ENCODE data around the gene C3orf52. TPM values are rescaled to one million over a fixed set of nuclear protein-coding genes. Genes with fewer than 3 reads are reported as not detected.

The C3orf52 gene
- total and polyA plus RNA-seq, 10 of the 15 experiments (the other 5 are each of a cell fraction or from before 2014, with no cell fraction given) = 0.15 to 1.9 (median 0.73) TPM

GRCh38 chr3:112167758-112168157, 81.6 kb downstream of the C3orf52 start (continued):
- TF ChIP-seq E2F4 (IDR thresholded peaks at IDR 0.05; ENCODE audit: low read depth, low read length) (no peak), EED (IDR thresholded peaks at IDR 0.05; ENCODE audit: low read depth) (0 out of 2 replicates have a peak, but pooled peaks have one; percentile 38), MTA2 (IDR thresholded peaks at IDR 0.05; ENCODE audit: low read depth) (peak; percentile 74), DPF2 (IDR thresholded peaks at IDR 0.05) (peak; percentile 62), BCL11A (IDR thresholded peaks at IDR 0.05; ENCODE audit: low read depth, low read length) (peak; percentile 80), EP300 (IDR thresholded peaks at IDR 0.05; ENCODE audit: borderline replicate concordance in 1 of 2, control insufficient read depth in 1 of 2, low read depth in 2 of 2, low read length in 2 of 2) (peak; percentile 24 to 57; a peak in 2 of 4 replicates), PML (IDR thresholded peaks at IDR 0.05; ENCODE audit: low read length) (no peak), JUNB (IDR thresholded peaks at IDR 0.05) (peak; percentile 30; the same call in 1 of the 2 replicates), IRF4 (IDR thresholded peaks at IDR 0.05; ENCODE audit: low read depth, low read length) (peak; percentile 77; the same call in 1 of the 2 replicates), CREM (IDR thresholded peaks at IDR 0.05; ENCODE audit: low read depth) (peak; percentile 10; the same call in 1 of the 2 replicates), ZSCAN29 (IDR thresholded peaks at IDR 0.05) (no peak), ATF7 (IDR thresholded peaks at IDR 0.05; ENCODE audit: low read depth) (peak; percentile 85), RELB (IDR thresholded peaks at IDR 0.05; ENCODE audit: low read depth) (peak; percentile 47)
- TF ChIP-seq, protein P1, sequence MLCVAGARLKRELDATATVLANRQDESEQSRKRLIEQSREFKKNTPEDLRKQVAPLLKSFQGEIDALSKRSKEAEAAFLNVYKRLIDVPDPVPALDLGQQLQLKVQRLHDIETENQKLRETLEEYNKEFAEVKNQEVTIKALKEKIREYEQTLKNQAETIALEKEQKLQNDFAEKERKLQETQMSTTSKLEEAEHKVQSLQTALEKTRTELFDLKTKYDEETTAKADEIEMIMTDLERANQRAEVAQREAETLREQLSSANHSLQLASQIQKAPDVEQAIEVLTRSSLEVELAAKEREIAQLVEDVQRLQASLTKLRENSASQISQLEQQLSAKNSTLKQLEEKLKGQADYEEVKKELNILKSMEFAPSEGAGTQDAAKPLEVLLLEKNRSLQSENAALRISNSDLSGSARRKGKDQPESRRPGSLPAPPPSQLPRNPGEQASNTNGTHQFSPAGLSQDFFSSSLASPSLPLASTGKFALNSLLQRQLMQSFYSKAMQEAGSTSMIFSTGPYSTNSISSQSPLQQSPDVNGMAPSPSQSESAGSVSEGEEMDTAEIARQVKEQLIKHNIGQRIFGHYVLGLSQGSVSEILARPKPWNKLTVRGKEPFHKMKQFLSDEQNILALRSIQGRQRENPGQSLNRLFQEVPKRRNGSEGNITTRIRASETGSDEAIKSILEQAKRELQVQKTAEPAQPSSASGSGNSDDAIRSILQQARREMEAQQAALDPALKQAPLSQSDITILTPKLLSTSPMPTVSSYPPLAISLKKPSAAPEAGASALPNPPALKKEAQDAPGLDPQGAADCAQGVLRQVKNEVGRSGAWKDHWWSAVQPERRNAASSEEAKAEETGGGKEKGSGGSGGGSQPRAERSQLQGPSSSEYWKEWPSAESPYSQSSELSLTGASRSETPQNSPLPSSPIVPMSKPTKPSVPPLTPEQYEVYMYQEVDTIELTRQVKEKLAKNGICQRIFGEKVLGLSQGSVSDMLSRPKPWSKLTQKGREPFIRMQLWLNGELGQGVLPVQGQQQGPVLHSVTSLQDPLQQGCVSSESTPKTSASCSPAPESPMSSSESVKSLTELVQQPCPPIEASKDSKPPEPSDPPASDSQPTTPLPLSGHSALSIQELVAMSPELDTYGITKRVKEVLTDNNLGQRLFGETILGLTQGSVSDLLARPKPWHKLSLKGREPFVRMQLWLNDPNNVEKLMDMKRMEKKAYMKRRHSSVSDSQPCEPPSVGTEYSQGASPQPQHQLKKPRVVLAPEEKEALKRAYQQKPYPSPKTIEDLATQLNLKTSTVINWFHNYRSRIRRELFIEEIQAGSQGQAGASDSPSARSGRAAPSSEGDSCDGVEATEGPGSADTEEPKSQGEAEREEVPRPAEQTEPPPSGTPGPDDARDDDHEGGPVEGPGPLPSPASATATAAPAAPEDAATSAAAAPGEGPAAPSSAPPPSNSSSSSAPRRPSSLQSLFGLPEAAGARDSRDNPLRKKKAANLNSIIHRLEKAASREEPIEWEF (IDR thresholded peaks at IDR 0.05; ENCODE audit: insufficient replicate concordance, low read depth, low read length) = peak; percentile 29

MicroRNAs encoded within 50 kb of the gene (microRNA counts, 767-probe panel; counts per million panel counts)
- 1,973 counts per million, percentile 75 among the panel's probes with 10 or more counts for microRNA hsa-miR-567

Small RNAs within 50 kb of the gene (microRNA-seq; reads per million reads assigned to microRNA genes)
- not detected for gene MIR567

Small RNAs within 50 kb of the gene (small RNA-seq; reads per million reads assigned to genes)
- gene MIR567 = not detected

Other genes with a start within 250 kb of the C3orf52 start
- 0.54 and 0.62 TPM in 2 replicates for gene PHLDB2, start 227.1 kb upstream of the C3orf52 start, total RNA-seq (2014; rRNA removed)
- gene PHLDB2, start 227.1 kb upstream of the C3orf52 start, total RNA-seq (2014; rRNA removed; fragmentation: Illumina TruSeq; extraction: Trizol) = 0.37 and 0.63 TPM in 2 replicates
- gene PHLDB2, start 227.1 kb upstream of the C3orf52 start, total RNA-seq (2021) = 0.64 and 0.90 TPM in 2 replicates
- 0.33 and 0.49 TPM in 2 replicates for gene PHLDB2, start 227.1 kb upstream of the C3orf52 start, polyA plus RNA-seq (2011; rRNA removed)
- 0.32 and 0.41 TPM in 2 replicates for gene PHLDB2, start 227.1 kb upstream of the C3orf52 start, polyA plus RNA-seq (2014; fragmentation: Illumina TruSeq; extraction: Trizol)
- gene PHLDB2, start 227.1 kb upstream of the C3orf52 start, polyA plus RNA-seq (2014; fragmentation: Nextera tagmentation; extraction: Ambion mirVana) = under 1 TPM; 0.03 to 0.16 TPM
- 0.29 and 0.40 TPM in 2 replicates for gene PHLDB2, start 227.1 kb upstream of the C3orf52 start, polyA plus RNA-seq (2014; rRNA removed)
- under 1 TPM; 0.37 to 0.67 TPM for gene PHLDB2, start 227.1 kb upstream of the C3orf52 start, polyA plus RNA-seq (2016; fragmentation: Nextera tagmentation; extraction: Ambion mirVana)
- 33.7 and 35.0 TPM in 2 replicates for gene ABHD10, start 107.4 kb upstream of the C3orf52 start, total RNA-seq (2014; rRNA removed)
- gene ABHD10, start 107.4 kb upstream of the C3orf52 start, total RNA-seq (2014; rRNA removed; fragmentation: Illumina TruSeq; extraction: Trizol) = 27.3 TPM in 2 replicates
- 30.5 and 36.7 TPM in 2 replicates for gene ABHD10, start 107.4 kb upstream of the C3orf52 start, total RNA-seq (2021)
- gene ABHD10, start 107.4 kb upstream of the C3orf52 start, polyA plus RNA-seq (2011; rRNA removed) = 51.0 and 71.5 TPM in 2 replicates
- gene ABHD10, start 107.4 kb upstream of the C3orf52 start, polyA plus RNA-seq (2014; fragmentation: Illumina TruSeq; extraction: Trizol) = 26.1 and 33.2 TPM in 2 replicates
- gene ABHD10, start 107.4 kb upstream of the C3orf52 start, polyA plus RNA-seq (2014; fragmentation: Nextera tagmentation; extraction: Ambion mirVana) = 10 to 100 TPM; 12.3 to 16.7 TPM
- 23.2 and 24.3 TPM in 2 replicates for gene ABHD10, start 107.4 kb upstream of the C3orf52 start, polyA plus RNA-seq (2014; rRNA removed)
- gene ABHD10, start 107.4 kb upstream of the C3orf52 start, polyA plus RNA-seq (2016; fragmentation: Nextera tagmentation; extraction: Ambion mirVana) = 10 to 100 TPM; 43.1 to 46.4 TPM
- 0.23 TPM in 1 of 2 replicates, not detected in the other for gene TAGLN3, start 87.5 kb upstream of the C3orf52 start, total RNA-seq (2014; rRNA removed)
- not detected in 2 replicates for gene TAGLN3, start 87.5 kb upstream of the C3orf52 start, total RNA-seq (2014; rRNA removed; fragmentation: Illumina TruSeq; extraction: Trizol)
- not detected in 2 replicates for gene TAGLN3, start 87.5 kb upstream of the C3orf52 start, total RNA-seq (2021)
- 0.46 and 0.53 TPM in 2 replicates for gene TAGLN3, start 87.5 kb upstream of the C3orf52 start, polyA plus RNA-seq (2011; rRNA removed)
- 0.07 TPM in 1 of 2 replicates, not detected in the other for gene TAGLN3, start 87.5 kb upstream of the C3orf52 start, polyA plus RNA-seq (2014; fragmentation: Illumina TruSeq; extraction: Trizol)
- under 1 TPM in 1 of 2 experiments, not detected in 1; 0.07 TPM for gene TAGLN3, start 87.5 kb upstream of the C3orf52 start, polyA plus RNA-seq (2014; fragmentation: Nextera tagmentation; extraction: Ambion mirVana)
- 0.06 TPM in 1 of 2 replicates, not detected in the other for gene TAGLN3, start 87.5 kb upstream of the C3orf52 start, polyA plus RNA-seq (2014; rRNA removed)
- gene TAGLN3, start 87.5 kb upstream of the C3orf52 start, polyA plus RNA-seq (2016; fragmentation: Nextera tagmentation; extraction: Ambion mirVana) = under 1 TPM; 0.12 to 0.19 TPM
- gene TMPRSS7, start 51.7 kb upstream of the C3orf52 start, total RNA-seq (2014; rRNA removed) = not detected in 2 replicates
- gene TMPRSS7, start 51.7 kb upstream of the C3orf52 start, total RNA-seq (2014; rRNA removed; fragmentation: Illumina TruSeq; extraction: Trizol) = not detected in 2 replicates
- gene TMPRSS7, start 51.7 kb upstream of the C3orf52 start, total RNA-seq (2021) = not detected in 2 replicates
- not detected in 2 replicates for gene TMPRSS7, start 51.7 kb upstream of the C3orf52 start, polyA plus RNA-seq (2011; rRNA removed)
- not detected in 2 replicates for gene TMPRSS7, start 51.7 kb upstream of the C3orf52 start, polyA plus RNA-seq (2014; fragmentation: Illumina TruSeq; extraction: Trizol)
- under 1 TPM in 1 of 2 experiments, not detected in 1; 0.03 TPM for gene TMPRSS7, start 51.7 kb upstream of the C3orf52 start, polyA plus RNA-seq (2014; fragmentation: Nextera tagmentation; extraction: Ambion mirVana)
- gene TMPRSS7, start 51.7 kb upstream of the C3orf52 start, polyA plus RNA-seq (2014; rRNA removed) = not detected in 2 replicates
- gene TMPRSS7, start 51.7 kb upstream of the C3orf52 start, polyA plus RNA-seq (2016; fragmentation: Nextera tagmentation; extraction: Ambion mirVana) = not detected
- 88.3 and 106 TPM in 2 replicates for gene GCSAM, start 46.9 kb downstream of the C3orf52 start, total RNA-seq (2014; rRNA removed)
- gene GCSAM, start 46.9 kb downstream of the C3orf52 start, total RNA-seq (2014; rRNA removed; fragmentation: Illumina TruSeq; extraction: Trizol) = 101 and 110 TPM in 2 replicates
- 81.5 and 100 TPM in 2 replicates for gene GCSAM, start 46.9 kb downstream of the C3orf52 start, total RNA-seq (2021)
- 407 and 443 TPM in 2 replicates for gene GCSAM, start 46.9 kb downstream of the C3orf52 start, polyA plus RNA-seq (2011; rRNA removed)
- 204 and 282 TPM in 2 replicates for gene GCSAM, start 46.9 kb downstream of the C3orf52 start, polyA plus RNA-seq (2014; fragmentation: Illumina TruSeq; extraction: Trizol)
- gene GCSAM, start 46.9 kb downstream of the C3orf52 start, polyA plus RNA-seq (2014; fragmentation: Nextera tagmentation; extraction: Ambion mirVana) = 100 to 1,000 TPM; 127 to 168 TPM
- 99.5 and 114 TPM in 2 replicates for gene GCSAM, start 46.9 kb downstream of the C3orf52 start, polyA plus RNA-seq (2014; rRNA removed)
- gene GCSAM, start 46.9 kb downstream of the C3orf52 start, polyA plus RNA-seq (2016; fragmentation: Nextera tagmentation; extraction: Ambion mirVana) = 10 to 100 TPM; 85.4 to 89.0 TPM
- gene SLC9C1, start 207.8 kb downstream of the C3orf52 start, total RNA-seq (2014; rRNA removed) = not detected in 2 replicates
- not detected in 2 replicates for gene SLC9C1, start 207.8 kb downstream of the C3orf52 start, total RNA-seq (2014; rRNA removed; fragmentation: Illumina TruSeq; extraction: Trizol)
- not detected in 2 replicates for gene SLC9C1, start 207.8 kb downstream of the C3orf52 start, total RNA-seq (2021)
- gene SLC9C1, start 207.8 kb downstream of the C3orf52 start, polyA plus RNA-seq (2011; rRNA removed) = 0.23 TPM in 1 of 2 replicates, not detected in the other
- not detected in 2 replicates for gene SLC9C1, start 207.8 kb downstream of the C3orf52 start, polyA plus RNA-seq (2014; fragmentation: Illumina TruSeq; extraction: Trizol)
- not detected for gene SLC9C1, start 207.8 kb downstream of the C3orf52 start, polyA plus RNA-seq (2014; fragmentation: Nextera tagmentation; extraction: Ambion mirVana)
- gene SLC9C1, start 207.8 kb downstream of the C3orf52 start, polyA plus RNA-seq (2014; rRNA removed) = not detected in 2 replicates
- not detected for gene SLC9C1, start 207.8 kb downstream of the C3orf52 start, polyA plus RNA-seq (2016; fragmentation: Nextera tagmentation; extraction: Ambion mirVana)
- gene CD200, start 246.8 kb downstream of the C3orf52 start, total RNA-seq (2014; rRNA removed) = 21.2 and 24.3 TPM in 2 replicates
- gene CD200, start 246.8 kb downstream of the C3orf52 start, total RNA-seq (2014; rRNA removed; fragmentation: Illumina TruSeq; extraction: Trizol) = 28.0 and 29.5 TPM in 2 replicates
- gene CD200, start 246.8 kb downstream of the C3orf52 start, total RNA-seq (2021) = 27.8 and 29.2 TPM in 2 replicates
- 84.3 and 97.3 TPM in 2 replicates for gene CD200, start 246.8 kb downstream of the C3orf52 start, polyA plus RNA-seq (2011; rRNA removed)
- gene CD200, start 246.8 kb downstream of the C3orf52 start, polyA plus RNA-seq (2014; fragmentation: Illumina TruSeq; extraction: Trizol) = 51.2 and 65.2 TPM in 2 replicates
- 10 to 100 TPM; 39.8 to 44.0 TPM for gene CD200, start 246.8 kb downstream of the C3orf52 start, polyA plus RNA-seq (2014; fragmentation: Nextera tagmentation; extraction: Ambion mirVana)
- 25.1 and 31.8 TPM in 2 replicates for gene CD200, start 246.8 kb downstream of the C3orf52 start, polyA plus RNA-seq (2014; rRNA removed)
- 10 to 100 TPM; 31.0 to 34.5 TPM for gene CD200, start 246.8 kb downstream of the C3orf52 start, polyA plus RNA-seq (2016; fragmentation: Nextera tagmentation; extraction: Ambion mirVana)